Measurements from ENCODE around the gene GABRA4. TPM values are rescaled to one million over a fixed set of nuclear protein-coding genes. Genes with fewer than 3 reads are reported as not detected.

Gene GABRA4
- total RNA-seq, 4 donors from 2014 or later = 0.16 TPM; not detected in 3

GRCh38 chr4:46878641-46879040 lies 114.7 kb downstream of the GABRA4 start:
- in situ Hi-C loops (cut with MboI; ENCODE audit: low pct_ligation_motif_present in 1 of 4, low pct_unique_long_range_greater_than_20kb in 1 of 4, low sequenced_read_pairs in 3 of 4) (no loop called here), intact Hi-C loops (cut with DNase I; ENCODE audit: low total_unique reads) (no loop called here)
- WGBS, 2 donors (ENCODE audit: low coverage in 1 of 2) = 85 to 92% methylated on average over 3 of the region's 3 CpGs
- TF ChIP-seq EP300 (IDR thresholded peaks at IDR 0.05; ENCODE audit: low read depth) (no peak), POLR2A (IDR thresholded peaks at IDR 0.05) (no peak), CTCF (IDR thresholded peaks at IDR 0.05) (no peak), POLR2AphosphoS5 (IDR thresholded peaks at IDR 0.05) (no peak)
- Histone ChIP-seq H3K27ac (no peak overlapping the region), H3K4me1 (no peaks in the 10 kb centered on the region), H3K9me3 (no peaks in the 10 kb centered on the region), H3K36me3 (no peaks in the 10 kb centered on the region), H3K4me3 (no peak overlapping the region), H3K27me3 (no peaks in the 10 kb centered on the region)
- no peak for DNase-seq

- H3K4me3 ChIP-seq = no peak overlapping the region
- no peaks in the 10 kb centered on the region for H3K9me3 ChIP-seq
- TF ChIP-seq POLR2AphosphoS5 (IDR thresholded peaks at IDR 0.05) = no peak
- no peak for TF ChIP-seq POLR2A (IDR thresholded peaks at IDR 0.05)
- no peak for TF ChIP-seq CTCF (IDR thresholded peaks at IDR 0.05)
- no peak for TF ChIP-seq EP300 (IDR thresholded peaks at IDR 0.05; ENCODE audit: low read depth)
- intact Hi-C loops (cut with DNase I; ENCODE audit: low total_unique reads) = no loop called here
- no peaks in the 10 kb centered on the region for H3K36me3 ChIP-seq
- H3K27me3 ChIP-seq = no peaks in the 10 kb centered on the region
- DNase-seq = no peak
- whole genome bisulfite sequencing, 2 donors (ENCODE audit: low coverage in 1 of 2) = 63% methylated on average over 1 of the region's 1 CpG; no CpG with 5 or more reads in 1 of the 2 donors
- H3K4me1 ChIP-seq = no peaks in the 10 kb centered on the region
- in situ Hi-C loops (cut with MboI; ENCODE audit: low pct_ligation_motif_present in 1 of 4, low pct_unique_long_range_greater_than_20kb in 1 of 4, low sequenced_read_pairs in 3 of 4) = loop anchor here in 1 of 4 donors (25.0 kb wide), 1 partner anchor 512 kb away; no protein-coding TSS in a partner anchor
- H3K27ac ChIP-seq = no peak overlapping the region
Observed at GRCh38 chr4:46874811-46875210, 118.6 kb downstream of the GABRA4 start.

GRCh38 chr4:46870411-46870810 lies 123.0 kb downstream of the GABRA4 start:
- 71 to 73% methylated on average over 2 of the region's 2 CpGs for WGBS, 2 donors (ENCODE audit: low coverage in 1 of 2)
- no peaks in the 10 kb centered on the region for H3K9me3 ChIP-seq
- no peak for TF ChIP-seq POLR2A (IDR thresholded peaks at IDR 0.05)
- no peak for TF ChIP-seq CTCF (IDR thresholded peaks at IDR 0.05)
- TF ChIP-seq EP300 (IDR thresholded peaks at IDR 0.05; ENCODE audit: low read depth) = no peak
- TF ChIP-seq POLR2AphosphoS5 (IDR thresholded peaks at IDR 0.05) = no peak
- H3K4me3 ChIP-seq = no peak overlapping the region
- no peaks in the 10 kb centered on the region for H3K36me3 ChIP-seq
- H3K27me3 ChIP-seq = no peaks in the 10 kb centered on the region
- no peaks in the 10 kb centered on the region for H3K4me1 ChIP-seq
- no peak for DNase-seq
- in situ Hi-C loops (cut with MboI; ENCODE audit: low pct_ligation_motif_present in 1 of 4, low pct_unique_long_range_greater_than_20kb in 1 of 4, low sequenced_read_pairs in 3 of 4) = loop anchor here in 1 of 4 donors (25.0 kb wide), 1 partner anchor 517 kb away; no protein-coding TSS in a partner anchor
- intact Hi-C loops (cut with DNase I; ENCODE audit: low total_unique reads) = no loop called here
- H3K27ac ChIP-seq = no peak overlapping the region

Other genes with a start within 250 kb of the GABRA4 start
- not detected for gene COX7B2, start 84.3 kb downstream of the GABRA4 start, total RNA-seq
- gene GABRB1, start 38.0 kb upstream of the GABRA4 start, total RNA-seq = 10 to 100 TPM in 1 of 4 donors, under 1 TPM in 2, not detected in 1; 0.14 to 19.7 (median 0.48) TPM

Data from transverse colon (tissue), 4 donors.